ENCODE measurements around the gene RAPSN.

DNA sequence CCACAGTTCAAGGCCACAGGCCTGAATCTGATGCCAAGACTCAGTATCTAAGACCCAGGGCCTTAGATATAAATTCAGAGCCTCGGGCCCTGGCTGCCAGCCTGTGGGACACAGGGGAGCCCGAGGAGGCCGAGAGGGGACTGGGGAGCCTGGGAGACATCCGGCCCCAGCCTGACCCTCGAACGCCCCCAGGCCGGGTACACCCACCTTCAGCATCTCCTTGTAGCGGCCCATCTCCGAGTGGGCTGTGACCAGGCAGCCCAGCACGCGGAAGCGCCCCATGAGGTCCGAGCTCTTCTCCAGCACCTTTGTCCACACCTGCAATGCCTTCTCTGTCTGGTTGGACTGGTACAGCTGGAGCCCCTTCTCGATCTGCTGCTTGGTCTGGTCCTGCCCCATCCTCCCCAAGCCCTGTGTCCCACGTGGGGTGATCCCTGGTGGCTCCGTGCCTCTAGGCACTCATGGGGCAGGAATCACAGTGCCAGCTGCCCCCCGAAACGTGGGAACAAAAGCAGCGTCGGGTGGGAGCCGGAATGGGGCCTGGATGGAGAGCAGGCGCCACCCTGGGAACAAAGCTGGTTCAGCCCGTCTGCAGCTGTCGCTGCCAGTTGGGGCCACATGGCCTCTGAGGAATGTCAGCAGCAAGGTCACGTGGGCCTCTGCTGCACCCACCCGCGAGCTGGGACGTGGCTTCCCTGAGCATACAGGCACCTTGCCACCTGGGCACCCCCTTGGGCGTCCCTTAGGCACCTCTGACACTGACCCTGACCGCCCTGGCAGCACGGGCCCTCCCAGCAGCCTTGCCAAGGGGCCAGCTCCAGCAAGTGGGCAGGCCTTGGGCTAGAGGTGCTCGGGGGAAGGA lies at the start of gene RAPSN:
- no peak for TF ChIP-seq POLR2A (IDR thresholded peaks at IDR 0.05; ENCODE audit: low read length)
- no peak for TF ChIP-seq GATA1 (IDR thresholded peaks at IDR 0.05; ENCODE audit: low read depth, low read length)
